ENCODE results near the gene CEP55. TPM values are rescaled to one million over a fixed set of nuclear protein-coding genes. Genes with fewer than 3 reads are reported as not detected.
"Not testable (repeated sequence)": the region's sequence is repeated elsewhere in the genome, so short reads cannot be mapped to it uniquely, and the experiment has no call there.

The CEP55 gene
- total RNA-seq, 3 donors from 2014 or later, result 1.3 to 11.7 (median 2.4) TPM

GRCh38 chr10:93535293-93535692 is 38.9 kb downstream of the CEP55 start:
- H3K9me3 ChIP-seq, result no peaks in the 10 kb centered on the region
- TF ChIP-seq CTCF (IDR thresholded peaks at IDR 0.05), result no peak
- DNase-seq, result no peak
- no peak overlapping the region for H3K4me3 ChIP-seq
- no peaks in the 10 kb centered on the region for H3K4me1 ChIP-seq (ENCODE audit: low read depth)
- H3K36me3 ChIP-seq (ENCODE audit: low read depth), result no peaks in the 10 kb centered on the region
- ATAC-seq, result no peak
- intact Hi-C loops (cut with DNase I, micrococcal nuclease), result no loop called here

- H3K4me3 ChIP-seq; intact Hi-C loops (cut with DNase I, micrococcal nuclease); H3K4me1 ChIP-seq (ENCODE audit: low read depth); H3K36me3 ChIP-seq (ENCODE audit: low read depth); ATAC-seq; H3K9me3 ChIP-seq; DNase-seq: not testable (repeated sequence)
Measured at GRCh38 chr10:93540871-93541270, 44.5 kb downstream of the CEP55 start.

- ATAC-seq, result peak; percentile 93
- intact Hi-C loops (cut with DNase I, micrococcal nuclease), result no loop called here
Measured at GRCh38 chr10:93541402-93542357, 45.3 kb downstream of the CEP55 start.

GRCh38 chr10:93542358-93542791 is 46.0 kb downstream of the CEP55 start:
- Histone ChIP-seq H3K4me1 (ENCODE audit: low read depth) (peaks cover 8% of the 10 kb centered on the region), H3K4me3 (no peak overlapping the region), H3K9me3 (no peaks in the 10 kb centered on the region), H3K36me3 (ENCODE audit: low read depth) (no peaks in the 10 kb centered on the region)
- peak; percentile 90 for ATAC-seq
- no peak for TF ChIP-seq CTCF (IDR thresholded peaks at IDR 0.05)
- intact Hi-C loops (cut with DNase I, micrococcal nuclease), result no loop called here
- peak; percentile 82 to 85 (median 83) for DNase-seq

More at GRCh38 chr10:93541402-93542357, 45.3 kb downstream of the CEP55 start:
- Histone ChIP-seq H3K4me3 (no peak overlapping the region), H3K36me3 (ENCODE audit: low read depth) (no peaks in the 10 kb centered on the region), H3K4me1 (ENCODE audit: low read depth) (peaks cover 8% of the 10 kb centered on the region), H3K9me3 (no peaks in the 10 kb centered on the region)
- TF ChIP-seq CTCF (IDR thresholded peaks at IDR 0.05), result peak; percentile 80
- peak; percentile 60 to 79 (median 71) for DNase-seq

GRCh38 chr10:93546995-93547394 is 50.6 kb downstream of the CEP55 start:
- H3K36me3 ChIP-seq (ENCODE audit: low read depth); H3K9me3 ChIP-seq; H3K4me3 ChIP-seq; intact Hi-C loops (cut with DNase I, micrococcal nuclease): not testable (repeated sequence)
- ATAC-seq (peak; percentile 59), DNase-seq (peak in 2 of 3 donors; percentile 51 to 61)
- H3K4me1 ChIP-seq (ENCODE audit: low read depth), result peaks cover 13% of the 10 kb centered on the region

- intact Hi-C loops (cut with DNase I, micrococcal nuclease), result no loop called here
- no peak for TF ChIP-seq CTCF (IDR thresholded peaks at IDR 0.05)
Measured at GRCh38 chr10:93547522-93547921, 51.1 kb downstream of the CEP55 start.

More at GRCh38 chr10:93547522-93547921, 51.1 kb downstream of the CEP55 start:
- H3K36me3 ChIP-seq (ENCODE audit: low read depth), result no peaks in the 10 kb centered on the region
- ATAC-seq (no peak), DNase-seq (no peak)
- peaks cover 8% of the 10 kb centered on the region for H3K4me1 ChIP-seq (ENCODE audit: low read depth)
- no peak overlapping the region for H3K4me3 ChIP-seq
- H3K9me3 ChIP-seq, result no peaks in the 10 kb centered on the region
